HG03460 (cell line): ENCODE data around the gene FLNB.

ENCODE experiments used
- ATAC-seq: cut with Tn5 transposase; IDR thresholded peaks from one replicate; pipeline ENCODE4 v1.9.1; 2021; ENCODE audit not compliant: unreplicated experiment

Gene FLNB

DNA sequence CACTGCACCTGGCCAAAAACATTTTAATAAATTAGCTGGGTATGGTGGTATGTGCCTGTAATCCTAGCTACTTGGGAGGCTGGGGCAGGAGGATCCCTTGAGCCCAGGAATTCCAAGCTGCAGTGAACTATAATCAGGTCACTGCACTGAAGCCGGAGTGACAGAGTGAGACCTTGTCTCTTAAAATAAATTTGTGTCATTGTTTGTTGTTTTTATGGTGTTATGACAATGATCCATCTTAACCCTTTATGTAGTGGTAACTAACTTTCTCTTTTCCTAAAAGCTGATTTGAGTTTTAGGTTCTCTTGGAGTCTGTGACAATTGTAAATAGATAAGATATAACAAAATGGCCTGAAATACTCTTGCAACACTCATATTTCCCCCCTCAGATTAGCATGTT lies 20.7 kb downstream of the FLNB start:
- no peak for ATAC-seq

DNA sequence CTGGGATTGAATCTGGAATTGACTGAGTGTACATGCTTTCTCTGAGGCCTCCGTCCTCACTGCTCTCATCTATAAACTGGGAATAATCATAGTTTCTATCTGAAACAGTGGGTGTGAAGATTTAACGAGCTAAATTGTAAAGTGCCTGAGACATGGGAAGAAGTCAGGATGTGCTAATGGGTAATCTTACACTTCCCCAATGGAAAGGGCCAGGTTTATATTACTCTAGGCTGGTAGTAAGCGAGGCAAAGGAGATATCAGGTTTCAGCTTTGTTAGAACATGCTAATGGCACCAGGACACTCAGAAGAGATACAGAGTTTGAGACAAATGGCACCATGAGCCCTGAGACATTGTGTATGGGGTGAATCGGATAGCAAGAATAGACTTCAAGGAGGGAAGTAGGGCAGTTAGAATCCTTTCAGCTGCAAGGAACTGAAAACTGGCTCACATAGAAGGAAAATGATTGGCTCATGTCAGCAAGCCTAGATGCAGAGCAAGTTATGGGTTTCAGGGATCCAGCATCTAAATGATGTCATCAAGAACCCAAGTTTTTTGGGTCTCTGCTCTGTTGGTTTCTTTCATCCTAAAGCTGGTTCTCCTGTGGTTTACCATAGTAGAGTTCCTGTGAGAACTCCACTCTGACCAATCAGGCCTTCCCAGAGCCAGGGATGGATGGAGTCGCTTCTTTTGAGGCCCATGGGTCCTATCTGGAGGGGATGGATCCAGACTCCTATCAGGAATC lies 21.8 kb downstream of the FLNB start:
- ATAC-seq, result no peak

- ATAC-seq, result no peak
These were observed 24.0 kb downstream of the FLNB start for GRCh38 chr3:58032186-58032585.

DNA sequence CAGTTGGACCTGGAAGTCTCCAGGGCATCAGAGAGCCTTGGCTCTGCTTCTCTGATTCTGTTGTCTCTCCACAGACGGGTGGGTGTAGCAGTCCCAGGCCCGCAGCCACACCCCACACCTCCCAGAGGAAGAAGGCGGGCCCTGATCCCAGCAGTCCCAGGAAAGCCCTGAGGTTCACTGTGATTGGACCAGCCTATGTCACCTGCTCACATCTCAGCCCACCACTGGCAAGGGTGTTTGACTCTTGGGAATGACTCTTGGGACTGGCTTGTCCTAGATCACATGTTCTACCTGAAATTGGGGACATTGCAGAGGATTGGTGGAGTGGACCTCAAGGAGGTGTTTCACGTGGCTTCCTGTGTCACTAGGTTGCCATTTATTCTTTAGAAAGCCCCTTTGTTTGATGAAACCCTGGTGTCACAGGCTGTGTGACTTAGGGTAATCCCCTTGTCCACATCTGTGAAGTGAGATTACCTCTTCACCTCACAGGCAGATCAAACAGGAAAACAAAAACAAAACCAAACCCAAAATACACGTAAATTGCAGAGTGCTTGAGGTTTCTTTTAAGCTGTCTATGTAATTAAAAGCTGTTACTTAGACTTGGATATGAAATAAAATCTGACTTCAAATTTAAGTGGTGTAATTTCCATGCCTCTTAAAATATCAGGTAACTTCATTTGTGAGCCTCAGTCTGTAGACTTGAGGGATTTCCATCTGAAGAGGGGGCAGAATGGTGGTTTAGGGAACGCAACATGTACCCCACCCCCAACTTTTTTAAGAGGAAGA lies 26.7 kb downstream of the FLNB start:
- peak; percentile 97 for ATAC-seq

- ATAC-seq, result no peak
These were observed 27.5 kb downstream of the FLNB start for GRCh38 chr3:58035524-58036255.

DNA sequence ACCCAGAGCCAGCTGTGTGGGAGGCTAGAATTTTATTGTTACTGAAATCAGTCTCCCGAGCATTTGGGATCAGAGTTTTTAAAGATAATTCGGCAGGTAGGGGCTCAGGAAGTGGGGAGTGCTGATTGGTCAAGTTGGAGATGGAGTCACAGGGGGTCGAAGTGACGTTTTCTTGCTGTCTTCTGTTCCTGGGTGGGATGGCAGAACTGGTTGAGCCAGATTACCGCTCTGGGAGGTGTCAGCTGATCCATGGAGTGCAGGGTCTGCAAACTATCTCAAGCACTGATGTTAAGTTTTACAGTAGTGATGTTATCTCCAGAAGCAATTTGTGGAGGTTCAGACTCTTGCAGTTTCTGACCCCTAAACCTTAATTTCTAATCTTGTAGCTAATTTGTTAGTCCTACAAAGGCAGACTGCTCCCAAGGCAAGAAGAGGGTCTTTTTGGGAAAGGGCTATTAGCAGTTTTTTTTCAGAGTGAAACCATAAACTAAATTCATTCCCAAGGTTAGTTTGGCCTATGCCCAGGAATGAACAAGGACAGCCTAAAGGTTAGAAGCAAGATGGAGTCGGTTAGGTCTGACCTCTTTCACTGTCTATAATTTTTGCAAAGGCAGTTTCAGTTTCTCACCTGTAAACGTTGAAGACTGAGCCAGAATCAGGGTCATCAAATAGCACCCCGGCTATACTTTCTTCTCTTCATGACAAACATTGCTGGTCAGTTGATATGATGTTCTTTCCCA lies 28.2 kb downstream of the FLNB start:
- ATAC-seq, result no peak

DNA sequence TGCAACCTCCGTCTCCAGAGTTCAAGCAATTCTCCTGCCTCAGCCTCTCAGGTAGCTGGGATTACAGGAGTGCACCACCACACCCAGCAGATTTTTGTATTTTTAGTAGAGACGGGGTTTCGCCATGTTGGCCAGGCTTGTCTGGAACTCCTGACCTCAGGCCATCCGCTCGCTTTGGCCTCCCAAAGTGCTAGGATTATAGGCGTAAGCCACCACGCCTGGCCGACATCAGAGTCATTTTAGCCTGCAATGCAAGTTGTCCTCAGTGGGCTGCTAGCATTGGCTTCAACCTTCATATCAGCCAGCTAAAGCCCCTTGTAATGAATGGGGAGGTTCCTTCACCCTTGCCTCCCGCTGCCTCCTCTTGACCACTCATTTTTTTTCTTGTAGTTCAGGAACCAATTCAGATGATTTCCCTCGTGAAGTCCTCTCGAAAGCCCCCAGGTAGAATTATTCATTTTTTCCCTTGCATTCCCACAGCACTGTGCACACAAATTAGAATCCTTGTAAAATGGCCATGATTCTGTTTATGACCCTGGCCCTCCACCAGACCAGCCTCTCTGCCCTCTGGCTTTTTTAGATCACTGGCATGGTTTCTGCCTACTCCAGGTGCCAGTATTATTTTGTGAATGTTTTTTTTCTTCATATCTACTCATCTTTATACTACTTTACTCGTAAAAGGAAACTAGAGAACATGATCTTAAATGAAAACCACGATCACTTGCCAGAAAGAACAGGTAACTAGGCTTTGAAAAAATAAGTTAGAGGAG lies 29.1 kb downstream of the FLNB start:
- ATAC-seq, result no peak

- no peak for ATAC-seq
These were observed 30.6 kb downstream of the FLNB start for GRCh38 chr3:58038675-58039292.

GRCh38 chr3:58039601-58040000 lies 31.4 kb downstream of the FLNB start:
- no peak for ATAC-seq

GRCh38 chr3:58041182-58041825 lies 33.1 kb downstream of the FLNB start:
- ATAC-seq, result no peak

DNA sequence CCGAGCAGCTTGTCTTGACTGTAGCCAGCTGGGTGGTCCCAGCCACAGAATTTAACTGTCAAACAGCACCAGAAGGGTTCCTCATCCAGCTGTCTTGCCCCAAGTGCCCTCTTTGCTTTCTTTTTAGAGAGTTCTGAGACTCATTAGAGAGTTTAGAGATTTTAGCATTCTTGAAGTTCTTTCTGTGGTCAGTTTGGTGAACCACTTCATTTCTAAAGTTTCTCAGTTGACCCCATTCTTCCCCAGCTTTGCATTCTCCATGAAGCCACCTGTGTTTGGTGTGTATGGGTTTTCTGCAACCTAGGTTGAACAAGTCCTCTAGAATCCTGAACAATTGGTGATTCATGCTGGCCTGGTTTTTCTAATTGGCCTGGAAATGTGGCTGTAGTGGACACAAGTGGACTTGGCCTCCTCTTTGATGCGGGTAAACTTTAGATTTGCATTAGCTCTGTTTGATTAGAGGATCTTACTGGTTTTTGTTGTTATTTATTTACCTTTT lies 33.7 kb downstream of the FLNB start:
- peak; percentile 85 for ATAC-seq

- no peak for ATAC-seq
These were observed 34.9 kb downstream of the FLNB start for GRCh38 chr3:58042947-58043707.

DNA sequence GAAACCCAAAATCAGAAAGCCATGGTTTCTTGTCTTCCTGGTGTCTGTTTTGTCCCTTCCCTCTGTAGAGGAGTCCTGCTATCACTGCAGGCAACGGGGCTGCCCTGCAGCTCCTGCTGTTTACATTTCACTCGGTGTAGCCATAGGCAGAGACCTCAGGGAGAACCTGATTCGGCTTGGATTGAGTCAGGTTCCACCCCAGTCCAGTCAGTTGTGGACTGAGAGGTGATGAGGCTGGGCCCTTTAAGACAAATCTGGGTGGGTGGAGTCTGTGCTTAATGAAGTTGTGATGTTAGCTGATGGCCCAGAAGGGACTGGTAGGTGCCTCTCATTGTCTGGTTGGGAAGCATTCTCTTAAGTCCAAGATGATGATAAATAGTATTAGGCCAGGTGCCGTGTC lies 35.7 kb downstream of the FLNB start:
- ATAC-seq, result no peak

GRCh38 chr3:58044691-58045483 lies 36.7 kb downstream of the FLNB start:
- ATAC-seq, result no peak

DNA sequence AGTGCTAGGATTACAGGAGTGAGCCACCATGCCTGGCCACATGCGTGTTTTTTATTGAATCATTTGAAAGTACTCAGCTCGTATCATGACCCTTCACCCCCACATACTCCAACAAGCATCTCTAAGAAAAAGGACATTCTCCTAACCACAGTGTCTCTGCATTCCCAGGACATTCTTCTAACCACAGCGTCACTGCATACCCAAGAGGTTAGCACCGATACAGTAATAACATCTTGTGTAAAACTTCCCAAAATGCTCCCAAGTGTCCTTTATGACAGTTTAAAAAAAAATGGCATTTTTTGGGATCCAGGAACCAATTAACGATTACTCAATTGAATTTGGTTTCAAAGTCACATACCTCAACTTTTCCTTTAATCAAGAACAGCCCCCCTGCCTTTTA lies 39.6 kb downstream of the FLNB start:
- no peak for ATAC-seq

GRCh38 chr3:58048301-58048700 lies 40.1 kb downstream of the FLNB start:
- no peak for ATAC-seq

DNA sequence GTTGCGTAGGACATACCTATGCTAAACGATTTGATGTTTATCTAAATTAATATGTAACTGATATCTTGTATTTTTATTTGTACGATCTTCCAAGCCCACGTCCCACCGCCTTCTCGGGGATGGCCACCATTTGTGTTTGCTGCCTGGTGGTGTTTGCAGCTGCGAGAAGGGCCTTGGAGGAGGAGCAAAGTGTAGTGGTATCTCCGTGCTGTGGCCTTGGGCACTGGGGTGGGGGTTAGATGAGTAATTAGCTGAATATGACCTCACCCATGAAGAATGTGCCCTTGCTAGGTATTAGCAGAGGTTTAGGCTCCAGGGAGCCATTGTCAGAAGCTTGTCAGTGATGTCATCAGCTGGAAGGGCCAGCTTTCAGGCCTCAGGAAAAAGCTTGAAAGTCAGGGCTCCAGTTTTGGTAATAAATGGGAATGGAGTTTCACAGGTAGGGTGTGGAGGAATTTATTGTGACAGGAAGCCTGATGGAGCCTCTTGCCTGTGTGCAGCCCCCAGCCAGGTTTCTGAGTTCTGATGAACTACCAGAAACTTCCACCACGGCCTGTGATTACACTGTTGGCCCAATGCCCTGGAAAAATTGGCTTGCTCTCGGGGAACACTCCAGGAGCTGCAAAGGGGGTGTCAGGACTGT lies 41.0 kb downstream of the FLNB start:
- no peak for ATAC-seq
